MM.1S (cell line): ENCODE measurements around the gene WDR38.

Experiments
- CTCF ChIP-seq: fragments of 300-600 bp; sonication (generic); IDR thresholded peaks from 2 replicates; pipeline ENCODE4 v1.5.1; 2016; ENCODE audit warnings: antibody characterized with exemption, low read length, mixed read lengths
- EZH2 ChIP-seq: fragments of 300-600 bp; sonication (generic); optimal IDR thresholded peaks from 2 replicates; pipeline ENCODE3; 2017; ENCODE audit warnings: low read depth, mild to moderate bottlenecking, antibody characterized with exemption, low read length, mixed read lengths
- EZH2phosphoT487 ChIP-seq: fragments of 300-600 bp; sonication (generic); IDR thresholded peaks from 2 replicates; pipeline ENCODE4 v1.6.1; 2018; ENCODE audit warnings: antibody characterized with exemption, low read length

GRCh38 chr9:124829334-124829669 is 24.0 kb upstream of the WDR38 start:
- TF ChIP-seq CTCF = no peak
- TF ChIP-seq EZH2 = no peak
- TF ChIP-seq EZH2phosphoT487 = no peak
